ENCODE data around the gene GNAS-AS1.

GRCh38 chr20:58795181-58795922, 55.4 kb downstream of the GNAS-AS1 start:
- TF ChIP-seq YY1 (IDR thresholded peaks at IDR 0.05; ENCODE audit: insufficient read depth, insufficient read length) (no peak), ZNF274 (IDR thresholded peaks at IDR 0.05; ENCODE audit: low read depth, low read length) (no peak), SUZ12 (IDR thresholded peaks at IDR 0.05; ENCODE audit: extremely low read depth, insufficient read depth, insufficient read length) (no peak)

Data from NT2/D1 (cell line).